ENCODE results near the gene WDSUB1.

WDSUB1 gene

DNA sequence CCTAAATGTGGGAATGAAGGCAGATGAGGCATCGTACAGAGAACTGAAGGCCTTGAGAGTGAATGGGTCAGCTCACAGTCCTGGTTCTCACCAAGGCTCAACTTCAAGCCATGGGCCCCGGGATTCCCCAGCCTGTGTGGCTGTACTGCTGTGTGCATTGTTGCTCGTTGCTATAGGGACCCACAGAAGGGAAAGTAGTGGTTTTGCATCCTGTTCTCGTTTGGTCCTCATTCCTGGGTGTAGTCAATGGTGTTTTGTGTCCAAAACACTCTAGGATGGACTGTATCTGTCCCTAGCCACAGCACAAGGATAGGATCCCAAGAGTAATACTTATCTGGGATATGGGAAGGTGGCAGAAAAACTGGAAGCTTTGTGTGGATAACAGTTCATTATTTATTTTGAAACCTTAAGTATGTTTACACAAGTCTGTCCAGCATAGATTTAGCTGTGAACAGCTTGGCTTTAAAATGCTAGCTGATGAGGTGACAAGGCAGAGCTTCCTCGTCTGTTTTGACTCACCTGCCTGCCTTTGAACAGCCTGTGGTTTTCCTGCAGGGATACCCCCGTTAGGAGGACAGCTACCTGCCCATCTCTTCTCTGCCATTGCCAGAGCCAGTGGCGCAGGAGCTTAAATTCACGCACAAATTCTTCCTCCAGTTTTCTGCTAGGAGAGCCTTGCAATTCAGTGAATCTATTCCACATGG, 85.0 kb downstream of the WDSUB1 start:
- Histone ChIP-seq H3K9ac (ENCODE audit: low read length) (no peak overlapping the region), H3K18ac (ENCODE audit: low read length) (no peak overlapping the region), H3K36me3 (ENCODE audit: control insufficient read depth in 1 of 2, insufficient read depth in 2 of 2, low read length in 2 of 2) (peaks cover 21 to 42% of the 10 kb centered on the region in 2 experiments), H3K79me2 (ENCODE audit: control insufficient read depth, insufficient read depth, low read length, poor library complexity) (no peaks in the 10 kb centered on the region), H2BK5ac (ENCODE audit: low read depth, low read length, poor library complexity) (no peak overlapping the region), H3K4me1 (ENCODE audit: control insufficient read depth in 1 of 2, insufficient read depth in 2 of 2, low read length in 2 of 2) (peaks cover 16 to 19% of the 10 kb centered on the region in 2 experiments), H4K8ac (ENCODE audit: low read depth, low read length) (no peak overlapping the region), H3K79me1 (ENCODE audit: low read length) (peaks cover 2% of the 10 kb centered on the region), H3K27me3 (ENCODE audit: insufficient read depth, low read length) (no peaks in the 10 kb centered on the region), H3K23ac (ENCODE audit: low read length) (no peak overlapping the region), H3K14ac (ENCODE audit: low read length) (no peak overlapping the region), H2AK5ac (ENCODE audit: low read length) (no peak overlapping the region), H4K12ac (ENCODE audit: low read depth, low read length) (no peak overlapping the region), H3K4me2 (ENCODE audit: low read length) (no peak overlapping the region), H3K27ac (ENCODE audit: low read depth, low read length) (no peak overlapping the region), H3K9me3 (ENCODE audit: insufficient read depth, low read depth, low read length) (no peaks in the 10 kb centered on the region), H2BK12ac (ENCODE audit: low read length) (peak overlapping the region; percentile 66), H2BK120ac (ENCODE audit: insufficient read depth, low read length, poor library complexity) (peak overlapping the region; percentile 31), H2AFZ (ENCODE audit: insufficient read depth, low read length, poor library complexity) (no peak overlapping the region), H3K4me3 (ENCODE audit: low read depth, low read length) (no peak overlapping the region), H3K4ac (ENCODE audit: low read depth, low read length) (peak overlapping the region; percentile 27), H4K91ac (ENCODE audit: low read depth, low read length) (no peak overlapping the region)
- DNase-seq, result no peak
- WGBS (ENCODE audit: extremely low coverage, insufficient coverage, insufficient read length), result no CpG with 5 or more reads among the region's 8 CpGs

GRCh38 chr2:159200498-159200897, 86.0 kb downstream of the WDSUB1 start:
- no peak overlapping the region for H3K9ac ChIP-seq (ENCODE audit: low read length)
- no peak for DNase-seq
- H3K4me2 ChIP-seq (ENCODE audit: low read length), result no peak overlapping the region
- peaks cover 25 to 44% of the 10 kb centered on the region in 2 experiments for H3K36me3 ChIP-seq (ENCODE audit: control insufficient read depth in 1 of 2, insufficient read depth in 2 of 2, low read length in 2 of 2)
- no peak overlapping the region for H3K27ac ChIP-seq (ENCODE audit: low read depth, low read length)
- no peaks in the 10 kb centered on the region for H3K27me3 ChIP-seq (ENCODE audit: insufficient read depth, low read length)
- no peaks in the 10 kb centered on the region for H3K79me2 ChIP-seq (ENCODE audit: control insufficient read depth, insufficient read depth, low read length, poor library complexity)
- no peak overlapping the region for H4K12ac ChIP-seq (ENCODE audit: low read depth, low read length)
- no peak overlapping the region for H2AK5ac ChIP-seq (ENCODE audit: low read length)
- no peak overlapping the region for H4K8ac ChIP-seq (ENCODE audit: low read depth, low read length)
- no peak overlapping the region for H2BK5ac ChIP-seq (ENCODE audit: low read depth, low read length, poor library complexity)
- H3K79me1 ChIP-seq (ENCODE audit: low read length), result peaks cover 2% of the 10 kb centered on the region
- no peak overlapping the region for H2BK12ac ChIP-seq (ENCODE audit: low read length)
- H4K91ac ChIP-seq (ENCODE audit: low read depth, low read length), result no peak overlapping the region
- no peak overlapping the region for H3K4me3 ChIP-seq (ENCODE audit: low read depth, low read length)
- H2BK120ac ChIP-seq (ENCODE audit: insufficient read depth, low read length, poor library complexity), result no peak overlapping the region
- no peak overlapping the region for H3K23ac ChIP-seq (ENCODE audit: low read length)
- H2AFZ ChIP-seq (ENCODE audit: insufficient read depth, low read length, poor library complexity), result no peak overlapping the region
- H3K4ac ChIP-seq (ENCODE audit: low read depth, low read length), result no peak overlapping the region
- peaks cover 16 to 19% of the 10 kb centered on the region in 2 experiments for H3K4me1 ChIP-seq (ENCODE audit: control insufficient read depth in 1 of 2, insufficient read depth in 2 of 2, low read length in 2 of 2)
- H3K14ac ChIP-seq (ENCODE audit: low read length), result no peak overlapping the region
- H3K18ac ChIP-seq (ENCODE audit: low read length), result no peak overlapping the region
- no peaks in the 10 kb centered on the region for H3K9me3 ChIP-seq (ENCODE audit: insufficient read depth, low read depth, low read length)
- no CpG with 5 or more reads among the region's 1 CpG for WGBS (ENCODE audit: extremely low coverage, insufficient coverage, insufficient read length)

DNA sequence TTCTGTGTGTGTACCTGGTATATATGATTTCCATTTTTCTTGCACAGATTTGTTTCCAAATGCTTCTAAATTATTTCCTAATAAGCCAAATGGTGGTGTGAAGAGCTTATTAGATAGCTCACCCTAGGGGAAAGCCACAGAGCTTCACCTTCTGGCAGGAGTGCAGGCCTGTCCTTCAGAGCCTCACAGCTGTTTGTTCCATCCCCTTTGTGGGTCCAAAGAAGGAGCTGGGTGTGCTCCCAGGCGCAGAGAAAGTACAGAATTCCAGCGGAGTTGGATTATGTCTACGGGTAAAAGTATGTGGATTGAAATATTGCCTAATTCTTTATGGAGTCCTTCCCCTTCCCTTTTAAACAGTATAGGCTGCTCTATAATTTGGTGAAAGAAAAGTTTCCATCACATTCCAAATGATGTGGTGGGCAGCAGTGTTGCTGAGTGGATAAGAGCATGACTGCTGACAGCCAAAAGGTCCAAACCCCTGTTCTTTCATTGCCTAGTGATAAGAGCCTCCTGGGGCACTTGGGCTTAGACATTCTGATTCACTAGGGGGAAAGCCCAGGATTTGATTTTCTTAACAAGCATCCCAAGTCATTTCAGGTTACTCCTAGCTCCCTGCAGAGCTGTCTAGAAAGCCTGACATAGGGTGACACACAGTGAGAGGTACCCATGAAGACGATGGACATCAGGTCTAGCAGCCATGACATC, 86.6 kb downstream of the WDSUB1 start:
- H2BK5ac ChIP-seq (ENCODE audit: low read depth, low read length, poor library complexity), result no peak overlapping the region
- peaks cover 25 to 44% of the 10 kb centered on the region in 2 experiments for H3K36me3 ChIP-seq (ENCODE audit: control insufficient read depth in 1 of 2, insufficient read depth in 2 of 2, low read length in 2 of 2)
- no peak overlapping the region for H3K23ac ChIP-seq (ENCODE audit: low read length)
- no peak overlapping the region for H3K27ac ChIP-seq (ENCODE audit: low read depth, low read length)
- no peak overlapping the region for H2AK5ac ChIP-seq (ENCODE audit: low read length)
- H3K9ac ChIP-seq (ENCODE audit: low read length), result no peak overlapping the region
- no peak for DNase-seq
- no peak overlapping the region for H3K4ac ChIP-seq (ENCODE audit: low read depth, low read length)
- H3K18ac ChIP-seq (ENCODE audit: low read length), result no peak overlapping the region
- no peaks in the 10 kb centered on the region for H3K27me3 ChIP-seq (ENCODE audit: insufficient read depth, low read length)
- no peaks in the 10 kb centered on the region for H3K9me3 ChIP-seq (ENCODE audit: insufficient read depth, low read depth, low read length)
- no peak overlapping the region for H2BK12ac ChIP-seq (ENCODE audit: low read length)
- H3K4me2 ChIP-seq (ENCODE audit: low read length), result no peak overlapping the region
- no peak overlapping the region for H4K91ac ChIP-seq (ENCODE audit: low read depth, low read length)
- H2AFZ ChIP-seq (ENCODE audit: insufficient read depth, low read length, poor library complexity), result no peak overlapping the region
- H3K79me1 ChIP-seq (ENCODE audit: low read length), result peaks cover 2% of the 10 kb centered on the region
- no peak overlapping the region for H4K12ac ChIP-seq (ENCODE audit: low read depth, low read length)
- H4K8ac ChIP-seq (ENCODE audit: low read depth, low read length), result no peak overlapping the region
- no peak overlapping the region for H2BK120ac ChIP-seq (ENCODE audit: insufficient read depth, low read length, poor library complexity)
- no peak overlapping the region for H3K4me3 ChIP-seq (ENCODE audit: low read depth, low read length)
- WGBS (ENCODE audit: extremely low coverage, insufficient coverage, insufficient read length), result no CpG with 5 or more reads among the region's 4 CpGs
- no peak overlapping the region for H3K14ac ChIP-seq (ENCODE audit: low read length)
- no peaks in the 10 kb centered on the region for H3K79me2 ChIP-seq (ENCODE audit: control insufficient read depth, insufficient read depth, low read length, poor library complexity)
- peaks cover 16 to 19% of the 10 kb centered on the region in 2 experiments for H3K4me1 ChIP-seq (ENCODE audit: control insufficient read depth in 1 of 2, insufficient read depth in 2 of 2, low read length in 2 of 2)

DNA sequence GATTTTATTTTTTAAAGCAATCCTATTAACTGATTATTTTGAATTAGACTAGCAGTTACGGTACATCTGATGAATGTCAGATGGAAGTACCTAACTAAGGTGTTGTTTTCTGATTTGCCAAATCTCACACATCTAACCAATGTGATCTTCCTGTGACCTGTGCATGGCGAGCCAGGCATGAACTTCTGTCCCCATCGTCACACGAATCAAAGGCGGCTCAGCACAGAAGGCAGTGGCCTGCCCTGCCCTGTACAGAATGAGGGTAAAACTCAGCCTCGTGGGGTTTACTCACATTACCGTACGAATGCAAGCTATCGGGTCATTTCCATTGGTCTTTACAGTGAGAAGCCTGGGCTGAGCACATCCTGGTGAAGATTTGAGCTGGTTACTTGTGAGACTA, 87.3 kb downstream of the WDSUB1 start:
- Histone ChIP-seq H2AFZ (ENCODE audit: insufficient read depth, low read length, poor library complexity) (no peak overlapping the region), H3K79me1 (ENCODE audit: low read length) (peaks cover 2% of the 10 kb centered on the region), H3K9me3 (ENCODE audit: insufficient read depth, low read depth, low read length) (no peaks in the 10 kb centered on the region), H4K8ac (ENCODE audit: low read depth, low read length) (no peak overlapping the region), H3K27ac (ENCODE audit: low read depth, low read length) (no peak overlapping the region), H3K36me3 (ENCODE audit: control insufficient read depth in 1 of 2, insufficient read depth in 2 of 2, low read length in 2 of 2) (peaks cover 22 to 44% of the 10 kb centered on the region in 2 experiments), H3K9ac (ENCODE audit: low read length) (no peak overlapping the region), H3K79me2 (ENCODE audit: control insufficient read depth, insufficient read depth, low read length, poor library complexity) (no peaks in the 10 kb centered on the region), H4K12ac (ENCODE audit: low read depth, low read length) (no peak overlapping the region), H3K4me1 (ENCODE audit: control insufficient read depth in 1 of 2, insufficient read depth in 2 of 2, low read length in 2 of 2) (peaks cover 16 to 19% of the 10 kb centered on the region in 2 experiments), H3K4me2 (ENCODE audit: low read length) (no peak overlapping the region), H3K23ac (ENCODE audit: low read length) (no peak overlapping the region), H2BK12ac (ENCODE audit: low read length) (no peak overlapping the region), H3K27me3 (ENCODE audit: insufficient read depth, low read length) (no peaks in the 10 kb centered on the region), H2BK120ac (ENCODE audit: insufficient read depth, low read length, poor library complexity) (no peak overlapping the region), H3K4ac (ENCODE audit: low read depth, low read length) (no peak overlapping the region), H4K91ac (ENCODE audit: low read depth, low read length) (no peak overlapping the region), H3K18ac (ENCODE audit: low read length) (no peak overlapping the region), H2BK5ac (ENCODE audit: low read depth, low read length, poor library complexity) (no peak overlapping the region), H2AK5ac (ENCODE audit: low read length) (no peak overlapping the region), H3K4me3 (ENCODE audit: low read depth, low read length) (no peak overlapping the region), H3K14ac (ENCODE audit: low read length) (no peak overlapping the region)
- WGBS (ENCODE audit: extremely low coverage, insufficient coverage, insufficient read length), result no CpG with 5 or more reads among the region's 9 CpGs
- DNase-seq, result no peak
